ENCODE data around the gene HOXB3. TPM values are rescaled to one million over a fixed set of nuclear protein-coding genes. Genes with fewer than 3 reads are reported as not detected.

Gene HOXB3
- total and polyA plus RNA-seq, 8 donors = 10.4 to 114 (median 89.4) TPM

- no peaks in the 10 kb centered on the region for H3K9me3 ChIP-seq
- intact Hi-C loops (cut with DNase I) = no loop called here
- DNase-seq (peak in 3 of 4 donors; percentile 28 to 72 (median 34)), ATAC-seq (no peak)
- H3K27ac ChIP-seq = peak overlapping the region in 1 of 2 donors; percentile 86
- H3K27me3 ChIP-seq = peaks cover 27 to 100% of the 10 kb centered on the region in 2 donors
- TF ChIP-seq, protein P1, sequence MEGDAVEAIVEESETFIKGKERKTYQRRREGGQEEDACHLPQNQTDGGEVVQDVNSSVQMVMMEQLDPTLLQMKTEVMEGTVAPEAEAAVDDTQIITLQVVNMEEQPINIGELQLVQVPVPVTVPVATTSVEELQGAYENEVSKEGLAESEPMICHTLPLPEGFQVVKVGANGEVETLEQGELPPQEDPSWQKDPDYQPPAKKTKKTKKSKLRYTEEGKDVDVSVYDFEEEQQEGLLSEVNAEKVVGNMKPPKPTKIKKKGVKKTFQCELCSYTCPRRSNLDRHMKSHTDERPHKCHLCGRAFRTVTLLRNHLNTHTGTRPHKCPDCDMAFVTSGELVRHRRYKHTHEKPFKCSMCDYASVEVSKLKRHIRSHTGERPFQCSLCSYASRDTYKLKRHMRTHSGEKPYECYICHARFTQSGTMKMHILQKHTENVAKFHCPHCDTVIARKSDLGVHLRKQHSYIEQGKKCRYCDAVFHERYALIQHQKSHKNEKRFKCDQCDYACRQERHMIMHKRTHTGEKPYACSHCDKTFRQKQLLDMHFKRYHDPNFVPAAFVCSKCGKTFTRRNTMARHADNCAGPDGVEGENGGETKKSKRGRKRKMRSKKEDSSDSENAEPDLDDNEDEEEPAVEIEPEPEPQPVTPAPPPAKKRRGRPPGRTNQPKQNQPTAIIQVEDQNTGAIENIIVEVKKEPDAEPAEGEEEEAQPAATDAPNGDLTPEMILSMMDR (IDR thresholded peaks at IDR 0.05) = no peak
- H3K36me3 ChIP-seq = no peaks in the 10 kb centered on the region
- no peak overlapping the region for H3K4me3 ChIP-seq
- H3K4me1 ChIP-seq = no peaks in the 10 kb centered on the region
Observed at GRCh38 chr17:48550502-48551213, 39.4 kb downstream of the HOXB3 start.

DNA sequence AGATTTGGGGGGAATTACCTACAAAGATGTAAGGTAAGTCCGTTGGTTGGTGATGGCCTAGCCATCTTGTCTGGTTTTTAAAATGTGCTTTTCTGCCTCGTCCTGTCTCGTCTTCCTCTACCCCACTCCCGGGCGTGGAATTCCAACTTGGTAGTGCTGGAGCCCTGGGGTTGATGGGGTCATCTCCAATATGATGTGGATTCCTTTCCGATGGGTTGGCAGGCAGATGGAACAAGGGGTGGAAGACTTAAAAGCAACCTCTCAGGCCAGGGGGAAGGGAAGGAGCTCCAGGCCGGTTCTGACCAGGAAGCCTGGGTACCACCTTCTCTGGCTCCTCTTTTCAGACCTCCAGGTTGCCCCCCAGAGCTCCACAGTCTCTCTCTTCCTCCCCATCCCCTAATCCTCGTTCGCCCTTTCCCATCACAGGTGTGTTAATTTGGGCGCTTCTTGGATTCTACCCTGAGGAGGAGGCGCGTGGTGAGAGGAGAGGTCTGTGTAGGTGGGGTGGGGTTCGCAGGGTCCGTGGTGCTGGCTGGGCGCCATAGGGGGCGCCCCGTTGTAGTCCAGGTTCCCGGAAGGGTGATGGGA, 40.0 kb downstream of the HOXB3 start:
- Histone ChIP-seq H3K36me3 (no peaks in the 10 kb centered on the region), H3K27me3 (peaks cover 25 to 100% of the 10 kb centered on the region in 2 donors), H3K4me3 (no peak overlapping the region), H3K27ac (peak overlapping the region in 1 of 2 donors; percentile 86), H3K4me1 (peaks cover 0 to 6% of the 10 kb centered on the region in 2 donors), H3K9me3 (no peaks in the 10 kb centered on the region)
- ATAC-seq (no peak), DNase-seq (peak in 1 of 4 donors; percentile 31)
- intact Hi-C loops (cut with DNase I) = no loop called here
- TF ChIP-seq, protein P1 (IDR thresholded peaks at IDR 0.05) = no peak

DNA sequence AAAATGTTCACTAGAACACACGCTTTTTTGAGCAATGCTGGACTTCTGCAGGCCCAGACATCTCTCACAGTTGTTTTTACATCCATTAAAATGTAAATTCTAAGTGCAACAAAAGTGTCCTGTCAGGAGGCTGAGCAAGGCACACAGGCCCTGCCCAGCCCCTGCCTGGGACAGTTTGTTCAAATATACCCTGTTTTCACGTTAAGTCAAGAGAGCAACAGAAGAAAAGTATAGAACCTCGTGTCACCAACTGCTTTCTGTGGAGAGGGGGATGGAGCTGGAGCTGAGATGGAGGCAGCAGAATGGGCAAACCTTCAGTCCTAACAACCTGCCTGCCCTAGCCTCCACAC, 40.8 kb downstream of the HOXB3 start:
- H3K27me3 ChIP-seq = peaks cover 23 to 100% of the 10 kb centered on the region in 2 donors
- peak in 1 of 4 donors; percentile 26 for DNase-seq
- H3K9me3 ChIP-seq = no peaks in the 10 kb centered on the region
- H3K36me3 ChIP-seq = no peaks in the 10 kb centered on the region
- TF ChIP-seq, protein P1 (IDR thresholded peaks at IDR 0.05) = no peak
- no peak for ATAC-seq
- H3K4me3 ChIP-seq = no peak overlapping the region
- intact Hi-C loops (cut with DNase I) = no loop called here
- peaks cover 0 to 12% of the 10 kb centered on the region in 2 donors for H3K4me1 ChIP-seq
- H3K27ac ChIP-seq = peak overlapping the region; percentile 2 to 86

- Histone ChIP-seq H3K36me3 (no peaks in the 10 kb centered on the region), H3K27me3 (peaks cover 29 to 100% of the 10 kb centered on the region in 2 donors), H3K4me1 (peaks cover 0 to 12% of the 10 kb centered on the region in 2 donors), H3K9me3 (no peaks in the 10 kb centered on the region), H3K4me3 (no peak overlapping the region), H3K27ac (peak overlapping the region; percentile 2 to 86)
- ATAC-seq (no peak), DNase-seq (no peak)
- intact Hi-C loops (cut with DNase I) = no loop called here
- TF ChIP-seq, protein P1 (IDR thresholded peaks at IDR 0.05) = no peak
Observed at GRCh38 chr17:48548523-48549280, 41.3 kb downstream of the HOXB3 start.
